ENCODE results near the gene HSD17B3. TPM values are rescaled to one million over a fixed set of nuclear protein-coding genes. Genes with fewer than 3 reads are reported as not detected.

Gene HSD17B3
- total and polyA plus RNA-seq, 10 of the 15 experiments (the other 5 are each of a cell fraction or from before 2014, with no cell fraction given), result not detected

- TF ChIP-seq TBL1XR1 (IDR thresholded peaks at IDR 0.05; ENCODE audit: low read depth, low read length) (no peak), MEF2B (IDR thresholded peaks at IDR 0.05; ENCODE audit: partially characterized antibody, poor library complexity, severe bottlenecking) (no peak), PRDM15 (CRISPR knock-in tag; IDR thresholded peaks at IDR 0.05) (no peak), SMARCA5 (IDR thresholded peaks at IDR 0.05) (no peak), NKRF (conservative IDR thresholded peaks at IDR 0.05) (no peak), IRF5 (IDR thresholded peaks at IDR 0.05; ENCODE audit: borderline replicate concordance) (no peak), MXI1 (IDR thresholded peaks at IDR 0.05; ENCODE audit: low read depth, low read length) (no peak), IRF4 (IDR thresholded peaks at IDR 0.05; ENCODE audit: low read depth, low read length) (no peak)
Measured at GRCh38 chr9:96209407-96210271, 92.3 kb downstream of the HSD17B3 start (continued).
